Keratinocyte (primary cell): ENCODE results near the gene INO80. TPM values are rescaled to one million over a fixed set of nuclear protein-coding genes. Genes with fewer than 3 reads are reported as not detected.

Experiments used
- DNase-seq: peaks from one replicate; pipeline ENCODE4 v3.0.0-alpha.2; 2011; ENCODE audit warnings: low read depth, missing footprints, low spot score
- FAIRE-seq: peaks from 2 replicates; lab custom pipeline; 2011; peaks lifted over from hg19 to GRCh38; lab: Jason Lieb, UNC
- H2AFZ ChIP-seq: 2 replicates; pipeline ENCODE4 v1.6.0; 2012; ENCODE audit warnings: low read length, control low read depth, inconsistent platforms; ENCODE audit not compliant: control insufficient read depth
- H3K27ac ChIP-seq: 2 replicates; pipeline ENCODE4 v1.5.1; 2011; ENCODE audit warnings: low read length; ENCODE audit not compliant: control insufficient read depth, insufficient read depth
- H3K27me3 ChIP-seq: 3 replicates; pipeline ENCODE4 v1.6.0; 2011; ENCODE audit warnings: low read length; ENCODE audit not compliant: control insufficient read depth, insufficient read depth; ENCODE audit errors: extremely low read depth
- H3K36me3 ChIP-seq, 2 experiments: 2 replicates in 1 of 2; 3 replicates in 1 of 2; pipeline ENCODE4 v1.5.1; 2011; ENCODE audit warnings: low read length in 2 of 2, mild to moderate bottlenecking in 1 of 2; ENCODE audit not compliant: control insufficient read depth in 2 of 2, insufficient read depth in 2 of 2; ENCODE audit errors: extremely low read depth in 1 of 2
- H3K4me1 ChIP-seq: 3 replicates; pipeline ENCODE4 v1.5.1; 2011; ENCODE audit warnings: low read length; ENCODE audit not compliant: control insufficient read depth, insufficient read depth; ENCODE audit errors: extremely low read depth
- H3K4me2 ChIP-seq: 3 replicates; pipeline ENCODE4 v1.6.0; 2011; ENCODE audit warnings: low read depth, low read length; ENCODE audit not compliant: control insufficient read depth, insufficient read depth; ENCODE audit errors: extremely low read depth
- H3K4me3 ChIP-seq, 3 experiments: fragments of 200-600 bp in 1 of 3; sonication (generic) in 1 of 3; 2 replicates in 2 of 3; 3 replicates in 1 of 3; pipeline ENCODE4 v1.5.1; 2011 to 2016; ENCODE audit warnings: low read length in 3 of 3, mild to moderate bottlenecking in 3 of 3, control low read depth in 2 of 3, inconsistent platforms in 1 of 3, low read depth in 1 of 3, mixed read lengths in 1 of 3, mixed run types in 1 of 3, moderate library complexity in 1 of 3; ENCODE audit not compliant: control insufficient read depth in 2 of 3, insufficient read depth in 2 of 3; ENCODE audit errors: extremely low read depth in 1 of 3
- H3K79me2 ChIP-seq: 2 replicates; pipeline ENCODE4 v1.6.0; 2012; ENCODE audit warnings: low read length; ENCODE audit not compliant: control insufficient read depth, insufficient read depth
- H3K9ac ChIP-seq: 3 replicates; pipeline ENCODE4 v1.6.0; 2011; ENCODE audit warnings: low read length; ENCODE audit not compliant: control insufficient read depth, insufficient read depth; ENCODE audit errors: extremely low read depth
- H3K9me1 ChIP-seq: 3 replicates; pipeline ENCODE4 v1.6.0; 2011; ENCODE audit warnings: low read length; ENCODE audit not compliant: control insufficient read depth, insufficient read depth; ENCODE audit errors: extremely low read depth
- H3K9me3 ChIP-seq: 2 replicates; pipeline ENCODE4 v1.5.1; 2012; ENCODE audit warnings: low read depth, low read length; ENCODE audit not compliant: control insufficient read depth
- H4K20me1 ChIP-seq: 3 replicates; pipeline ENCODE4 v1.6.0; 2011; ENCODE audit warnings: low read length; ENCODE audit not compliant: control insufficient read depth, insufficient read depth; ENCODE audit errors: extremely low read depth
- EZH2 ChIP-seq: IDR thresholded peaks from one replicate; pipeline ENCODE4 v1.6.1; 2012; ENCODE audit warnings: inconsistent platforms, mild to moderate bottlenecking, low read length, moderate library complexity
- dilution Hi-C: fragments of 300-500 bp; cut with MboI; formaldehyde crosslinking; loops from one replicate; pipeline ENCODE4 v1.7.0; 2020; ENCODE audit warnings: low sequenced_read_pairs; ENCODE audit not compliant: extremely low pct_ligation_motif_present
- polyA plus RNA-seq, 5 experiments: library from polyadenylated mRNA; depleted of rRNA in 3 of 5; stranded (reverse) in 3 of 5; stranded (forward) in 1 of 5; unstranded in 1 of 5; fragments of >200 nt; gene quantifications; 1 replicate in 1 of 5; 2 replicates in 3 of 5; 3 replicates in 1 of 5; pipeline versions ENCODE4 v1.2.1 to v1.2.3, GENCODE V29; 2011 to 2012; ENCODE audit warnings: missing spikeins in 2 of 5, low read depth in 1 of 5, low replicate concordance in 1 of 5
- TF ChIP-seq, protein P1 (sequence below), 3 experiments: IDR thresholded peaks in 1 of 3; conservative IDR thresholded peaks in 1 of 3; optimal IDR thresholded peaks in 1 of 3; 2 replicates in 2 of 3; 3 replicates in 1 of 3; pipeline versions ENCODE3 to v1.5.1; 2011; ENCODE audit warnings: low read length in 3 of 3, mild to moderate bottlenecking in 3 of 3, moderate library complexity in 2 of 3, control low read depth in 1 of 3, inconsistent platforms in 1 of 3; ENCODE audit not compliant: insufficient read depth in 2 of 3; ENCODE audit errors: extremely low read depth in 1 of 3

INO80 gene
- polyA plus RNA-seq, 1 donor (not counting 4 experiments of a cell fraction or from before 2014, with no cell fraction given) = 10.3 TPM

DNA sequence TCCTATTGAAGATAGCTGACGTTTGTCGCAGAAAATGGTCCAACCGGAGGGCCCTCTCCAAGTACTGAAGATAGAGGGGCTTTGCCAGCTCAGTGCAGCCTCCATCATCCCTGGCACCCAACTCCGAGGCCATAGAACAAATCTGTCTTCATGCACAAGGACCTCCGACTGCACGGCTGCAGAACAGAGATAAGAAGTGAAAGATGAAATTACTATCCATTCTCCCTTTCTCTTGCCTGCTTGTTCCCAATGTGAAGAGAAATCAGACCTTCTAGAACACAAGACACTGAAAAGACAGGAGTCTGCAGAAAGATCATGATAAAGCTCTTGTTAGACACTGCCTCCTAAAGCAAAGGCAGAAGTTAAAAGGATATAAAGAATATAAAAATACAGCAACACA, 19.9 kb downstream of the INO80 start:
- no peak for FAIRE-seq
- H3K79me2 ChIP-seq = peaks cover 35% of the 10 kb centered on the region

DNA sequence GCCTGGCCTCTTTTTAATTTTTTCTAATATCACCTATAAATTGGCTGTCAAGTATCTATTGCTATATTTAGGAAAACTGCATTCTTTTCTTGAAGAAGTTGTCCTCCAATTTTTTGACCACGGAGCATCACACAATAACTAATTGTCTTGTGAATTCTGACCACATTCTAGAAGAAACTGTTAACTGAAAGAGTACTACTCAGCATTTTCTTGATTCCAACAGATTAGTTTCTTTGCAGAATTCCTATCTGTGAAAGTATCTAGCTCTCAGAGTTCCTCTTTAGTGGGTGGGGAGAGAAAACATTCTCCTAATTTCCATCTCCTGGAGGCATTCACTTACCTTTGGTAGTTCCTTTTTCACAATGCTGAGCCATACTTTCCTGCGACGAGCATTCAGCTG, 31.1 kb downstream of the INO80 start:
- DNase-seq (no peak), FAIRE-seq (no peak)
- H3K4me1 ChIP-seq = no peaks in the 10 kb centered on the region
- no peak overlapping the region for H3K4me2 ChIP-seq
- dilution Hi-C loops = no loop called here
- peaks cover 21 to 42% of the 10 kb centered on the region in 2 experiments for H3K36me3 ChIP-seq
- no peak overlapping the region for H2AFZ ChIP-seq
- no peak for TF ChIP-seq EZH2
- TF ChIP-seq, protein P1, sequence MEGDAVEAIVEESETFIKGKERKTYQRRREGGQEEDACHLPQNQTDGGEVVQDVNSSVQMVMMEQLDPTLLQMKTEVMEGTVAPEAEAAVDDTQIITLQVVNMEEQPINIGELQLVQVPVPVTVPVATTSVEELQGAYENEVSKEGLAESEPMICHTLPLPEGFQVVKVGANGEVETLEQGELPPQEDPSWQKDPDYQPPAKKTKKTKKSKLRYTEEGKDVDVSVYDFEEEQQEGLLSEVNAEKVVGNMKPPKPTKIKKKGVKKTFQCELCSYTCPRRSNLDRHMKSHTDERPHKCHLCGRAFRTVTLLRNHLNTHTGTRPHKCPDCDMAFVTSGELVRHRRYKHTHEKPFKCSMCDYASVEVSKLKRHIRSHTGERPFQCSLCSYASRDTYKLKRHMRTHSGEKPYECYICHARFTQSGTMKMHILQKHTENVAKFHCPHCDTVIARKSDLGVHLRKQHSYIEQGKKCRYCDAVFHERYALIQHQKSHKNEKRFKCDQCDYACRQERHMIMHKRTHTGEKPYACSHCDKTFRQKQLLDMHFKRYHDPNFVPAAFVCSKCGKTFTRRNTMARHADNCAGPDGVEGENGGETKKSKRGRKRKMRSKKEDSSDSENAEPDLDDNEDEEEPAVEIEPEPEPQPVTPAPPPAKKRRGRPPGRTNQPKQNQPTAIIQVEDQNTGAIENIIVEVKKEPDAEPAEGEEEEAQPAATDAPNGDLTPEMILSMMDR (optimal IDR thresholded peaks at IDR 0.05 in 1 of 3, IDR thresholded peaks at IDR 0.05 in 1 of 3, conservative IDR thresholded peaks at IDR 0.05 in 1 of 3; ENCODE audit: extremely low read depth in 1 of 3, insufficient read depth in 2 of 3, low read length in 3 of 3) = no peak
- H3K27ac ChIP-seq = no peak overlapping the region
- no peak overlapping the region for H3K4me3 ChIP-seq
- no peaks in the 10 kb centered on the region for H3K9me1 ChIP-seq
- no peaks in the 10 kb centered on the region for H3K27me3 ChIP-seq
- H3K79me2 ChIP-seq = peaks cover 1% of the 10 kb centered on the region
- no peak overlapping the region for H3K9ac ChIP-seq
- no peaks in the 10 kb centered on the region for H4K20me1 ChIP-seq
- H3K9me3 ChIP-seq = no peaks in the 10 kb centered on the region

More for the DNA sequence above, 19.9 kb downstream of the INO80 start:
- Histone ChIP-seq H3K36me3 (peaks cover 10 to 27% of the 10 kb centered on the region in 2 experiments), H3K27ac (no peak overlapping the region), H3K4me3 (no peak overlapping the region), H3K4me2 (no peak overlapping the region), H4K20me1 (no peaks in the 10 kb centered on the region), H3K9me1 (no peaks in the 10 kb centered on the region), H3K27me3 (no peaks in the 10 kb centered on the region), H2AFZ (no peak overlapping the region), H3K9ac (no peak overlapping the region), H3K4me1 (no peaks in the 10 kb centered on the region), H3K9me3 (no peaks in the 10 kb centered on the region)
- dilution Hi-C loops = no loop called here
- no peak for DNase-seq
- TF ChIP-seq, protein P1 (optimal IDR thresholded peaks at IDR 0.05 in 1 of 3, IDR thresholded peaks at IDR 0.05 in 1 of 3, conservative IDR thresholded peaks at IDR 0.05 in 1 of 3; ENCODE audit: extremely low read depth in 1 of 3, insufficient read depth in 2 of 3, low read length in 3 of 3) = no peak
- TF ChIP-seq EZH2 = no peak
